Loucy (cell line): ENCODE data around the gene USP16.

Experiments used
- H2AFZ ChIP-seq: fragments of 200-600 bp; sonication (generic); 2 replicates; pipeline ENCODE4 v1.6.0; 2016; ENCODE audit warnings: antibody characterized with exemption, mild to moderate bottlenecking, low read length, moderate library complexity
- H3F3A ChIP-seq: fragments of 200-600 bp; 2 replicates; pipeline ENCODE4 v1.6.0; 2016; ENCODE audit warnings: antibody characterized with exemption, low read depth, mild to moderate bottlenecking
- H3K27me3 ChIP-seq: fragments of 200-600 bp; sonication (generic); 2 replicates; pipeline ENCODE4 v1.6.1; 2014; ENCODE audit warnings: low read length, mild to moderate bottlenecking; ENCODE audit not compliant: insufficient read depth, poor library complexity, severe bottlenecking
- H3K36me3 ChIP-seq: fragments of 200-600 bp; sonication (generic); 2 replicates; pipeline ENCODE4 v1.6.1; 2016; ENCODE audit warnings: low read length; ENCODE audit not compliant: insufficient read depth
- H3K4me1 ChIP-seq: fragments of 200-600 bp; sonication (generic); 2 replicates; pipeline ENCODE4 v1.5.1; 2014; ENCODE audit warnings: low read length, mild to moderate bottlenecking; ENCODE audit not compliant: insufficient read depth, poor library complexity, severe bottlenecking
- H3K4me2 ChIP-seq: fragments of 200-600 bp; sonication (generic); 2 replicates; pipeline ENCODE4 v1.6.0; 2014; ENCODE audit warnings: antibody characterized with exemption, low read length, low read depth, mild to moderate bottlenecking; ENCODE audit not compliant: poor library complexity, severe bottlenecking
- H3K4me3 ChIP-seq: fragments of 200-600 bp; sonication (generic); 2 replicates; pipeline ENCODE4 v1.5.1; 2014; ENCODE audit warnings: low read length, mild to moderate bottlenecking, mixed read lengths; ENCODE audit not compliant: poor library complexity, severe bottlenecking
- H3K79me2 ChIP-seq: fragments of 200-600 bp; sonication (generic); 2 replicates; pipeline ENCODE4 v1.6.1; 2014; ENCODE audit warnings: low read length; ENCODE audit not compliant: insufficient read depth
- H3K9ac ChIP-seq: fragments of 200-600 bp; sonication (generic); 2 replicates; pipeline ENCODE4 v1.6.0; 2014; ENCODE audit warnings: mild to moderate bottlenecking, low read depth, low read length, moderate library complexity; ENCODE audit not compliant: poor library complexity, severe bottlenecking
- H3K9me2 ChIP-seq: fragments of 200-600 bp; sonication (generic); replicated peaks from 2 replicates; pipeline ENCODE4 v1.6.1; 2016; ENCODE audit warnings: low read depth, low read length, mixed read lengths
- H3K9me3 ChIP-seq: fragments of 200-600 bp; sonication (generic); 2 replicates; pipeline ENCODE4 v1.6.1; 2014; ENCODE audit warnings: mild to moderate bottlenecking, antibody characterized with exemption, low read length, low read depth; ENCODE audit not compliant: insufficient read depth
- H4K20me1 ChIP-seq: fragments of 200-600 bp; sonication (generic); 2 replicates; pipeline ENCODE4 v1.6.0; 2014; ENCODE audit warnings: antibody characterized with exemption, low read length, mild to moderate bottlenecking; ENCODE audit not compliant: insufficient read depth, poor library complexity, severe bottlenecking
- EZH2phosphoT487 ChIP-seq: fragments of 200-600 bp; IDR thresholded peaks from 2 replicates; pipeline ENCODE4 v1.6.1; 2018; ENCODE audit warnings: antibody characterized with exemption, mild to moderate bottlenecking, moderate library complexity, borderline replicate concordance
- TF ChIP-seq, protein P1 (sequence below): fragments of 200-600 bp; sonication (generic); conservative IDR thresholded peaks from 2 replicates; pipeline ENCODE4 v1.5.1; 2014; ENCODE audit warnings: mild to moderate bottlenecking, antibody characterized with exemption, low read length

The USP16 gene

DNA sequence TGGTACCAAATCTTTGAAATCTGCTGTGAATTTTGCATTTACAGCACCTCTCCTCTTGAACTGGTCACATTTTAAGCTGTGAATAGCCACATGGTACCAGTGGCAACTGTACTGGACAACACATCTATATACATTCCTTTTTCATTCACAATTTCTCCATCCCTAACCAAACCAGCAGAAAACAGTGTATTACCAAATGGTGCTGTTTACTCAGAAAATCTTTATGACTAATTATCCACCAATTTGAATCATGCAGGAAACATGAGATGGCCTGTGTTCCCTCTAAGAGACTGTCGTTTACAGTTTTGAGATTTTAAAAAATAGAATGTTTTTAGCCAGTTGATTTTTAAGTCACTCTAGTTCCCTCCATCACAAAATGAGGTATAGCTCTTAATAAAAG, 66.6 kb downstream of the USP16 start:
- H2AFZ ChIP-seq, result no peak overlapping the region
- H3K9me2 ChIP-seq, result no peaks in the 10 kb centered on the region
- no peak for TF ChIP-seq EZH2phosphoT487
- TF ChIP-seq, protein P1, sequence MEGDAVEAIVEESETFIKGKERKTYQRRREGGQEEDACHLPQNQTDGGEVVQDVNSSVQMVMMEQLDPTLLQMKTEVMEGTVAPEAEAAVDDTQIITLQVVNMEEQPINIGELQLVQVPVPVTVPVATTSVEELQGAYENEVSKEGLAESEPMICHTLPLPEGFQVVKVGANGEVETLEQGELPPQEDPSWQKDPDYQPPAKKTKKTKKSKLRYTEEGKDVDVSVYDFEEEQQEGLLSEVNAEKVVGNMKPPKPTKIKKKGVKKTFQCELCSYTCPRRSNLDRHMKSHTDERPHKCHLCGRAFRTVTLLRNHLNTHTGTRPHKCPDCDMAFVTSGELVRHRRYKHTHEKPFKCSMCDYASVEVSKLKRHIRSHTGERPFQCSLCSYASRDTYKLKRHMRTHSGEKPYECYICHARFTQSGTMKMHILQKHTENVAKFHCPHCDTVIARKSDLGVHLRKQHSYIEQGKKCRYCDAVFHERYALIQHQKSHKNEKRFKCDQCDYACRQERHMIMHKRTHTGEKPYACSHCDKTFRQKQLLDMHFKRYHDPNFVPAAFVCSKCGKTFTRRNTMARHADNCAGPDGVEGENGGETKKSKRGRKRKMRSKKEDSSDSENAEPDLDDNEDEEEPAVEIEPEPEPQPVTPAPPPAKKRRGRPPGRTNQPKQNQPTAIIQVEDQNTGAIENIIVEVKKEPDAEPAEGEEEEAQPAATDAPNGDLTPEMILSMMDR, result no peak
- H3K9ac ChIP-seq, result no peak overlapping the region
- no peaks in the 10 kb centered on the region for H3K79me2 ChIP-seq
- no peaks in the 10 kb centered on the region for H3K4me1 ChIP-seq
- no peaks in the 10 kb centered on the region for H3K9me3 ChIP-seq
- no peak overlapping the region for H3K4me2 ChIP-seq
- no peak overlapping the region for H3K4me3 ChIP-seq
- H3K36me3 ChIP-seq, result no peaks in the 10 kb centered on the region; the same call in 1 of the 2 replicates
- no peaks in the 10 kb centered on the region for H4K20me1 ChIP-seq
- no peaks in the 10 kb centered on the region for H3K27me3 ChIP-seq
- no peaks in the 10 kb centered on the region for H3F3A ChIP-seq

GRCh38 chr21:29092102-29092959, 67.9 kb downstream of the USP16 start:
- H3K79me2 ChIP-seq, result no peaks in the 10 kb centered on the region
- H3F3A ChIP-seq, result no peaks in the 10 kb centered on the region
- H3K9me2 ChIP-seq, result no peaks in the 10 kb centered on the region
- TF ChIP-seq, protein P1, result no peak
- no peak for TF ChIP-seq EZH2phosphoT487
- no peaks in the 10 kb centered on the region for H3K27me3 ChIP-seq
- no peaks in the 10 kb centered on the region; the same call in 1 of the 2 replicates for H3K36me3 ChIP-seq
- H3K4me3 ChIP-seq, result no peak overlapping the region
- no peaks in the 10 kb centered on the region for H3K4me1 ChIP-seq
- no peak overlapping the region for H2AFZ ChIP-seq
- H3K4me2 ChIP-seq, result no peak overlapping the region
- H4K20me1 ChIP-seq, result no peaks in the 10 kb centered on the region
- no peaks in the 10 kb centered on the region for H3K9me3 ChIP-seq
- H3K9ac ChIP-seq, result no peak overlapping the region

DNA sequence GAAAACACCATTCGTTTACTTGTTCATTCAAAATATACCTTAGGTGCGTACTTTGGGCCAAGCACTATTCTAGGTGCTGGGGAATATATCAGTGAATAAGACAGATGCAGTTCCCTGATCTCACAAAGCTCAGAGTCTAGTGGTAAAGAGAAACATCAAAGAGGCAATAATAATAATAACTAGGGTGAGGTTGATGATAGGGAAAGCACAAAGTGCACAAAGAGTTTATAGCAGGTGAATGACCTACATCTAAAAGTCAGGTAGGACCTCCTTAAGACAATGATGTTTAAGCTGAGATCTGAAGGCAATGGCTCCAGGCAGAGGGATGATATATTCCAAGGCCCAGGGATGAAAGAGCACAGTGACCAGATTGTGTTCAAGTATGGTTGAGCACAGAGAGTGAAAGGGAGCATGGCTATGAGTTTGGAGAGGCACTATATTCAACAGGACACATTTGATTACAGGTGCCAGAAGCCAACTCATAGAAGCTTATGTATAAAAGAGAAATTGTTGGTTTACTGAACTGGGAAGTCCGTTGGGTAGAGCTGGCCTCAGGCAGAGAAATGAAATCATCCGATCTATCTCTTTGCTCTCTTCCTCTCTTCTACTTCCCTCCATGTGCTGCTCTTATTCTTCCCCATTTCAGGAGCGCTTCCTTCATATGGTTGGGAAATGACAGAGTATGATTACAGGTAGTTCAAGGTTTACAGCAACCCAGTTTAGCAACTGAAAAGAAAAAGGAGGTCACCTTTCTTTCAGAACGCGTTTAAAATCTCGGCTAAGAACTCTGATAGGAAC, 71.9 kb downstream of the USP16 start:
- Histone ChIP-seq H3K4me2 (no peak overlapping the region), H3K9me2 (no peaks in the 10 kb centered on the region), H3K79me2 (no peaks in the 10 kb centered on the region), H2AFZ (no peak overlapping the region), H3F3A (no peaks in the 10 kb centered on the region), H3K9me3 (no peaks in the 10 kb centered on the region), H3K27me3 (no peaks in the 10 kb centered on the region), H4K20me1 (no peaks in the 10 kb centered on the region), H3K4me3 (no peak overlapping the region), H3K4me1 (no peaks in the 10 kb centered on the region), H3K9ac (no peak overlapping the region), H3K36me3 (no peaks in the 10 kb centered on the region; the same call in 1 of the 2 replicates)
- no peak for TF ChIP-seq EZH2phosphoT487
